NCI-H1092 treated with DMSO at 0.1 percent for 48 hours (cell line): Measurements from ENCODE around the gene POU6F2.

Experiments used
- DNase-seq: peaks from one replicate; lab custom pipeline; 2025; lab: John Stamatoyannopoulos, UW

The POU6F2 gene

GRCh38 chr7:39404907-39405306 is 427.2 kb downstream of the POU6F2 start:
- no peak for DNase-seq

GRCh38 chr7:39405581-39405980 is 427.9 kb downstream of the POU6F2 start:
- no peak for DNase-seq

- DNase-seq = no peak
Measured at GRCh38 chr7:39406467-39406866, 428.8 kb downstream of the POU6F2 start.

GRCh38 chr7:39407137-39407536 is 429.4 kb downstream of the POU6F2 start:
- no peak for DNase-seq

- DNase-seq = no peak
Measured at GRCh38 chr7:39407723-39408122, 430.0 kb downstream of the POU6F2 start.

- DNase-seq = no peak
Measured at GRCh38 chr7:39408906-39409305, 431.2 kb downstream of the POU6F2 start.

- no peak for DNase-seq
Measured at GRCh38 chr7:39410582-39410981, 432.9 kb downstream of the POU6F2 start.

GRCh38 chr7:39413636-39414223 is 436.0 kb downstream of the POU6F2 start:
- no peak for DNase-seq

GRCh38 chr7:39414224-39415035 is 436.7 kb downstream of the POU6F2 start:
- DNase-seq = peak; percentile 60

GRCh38 chr7:39415091-39415787 is 437.5 kb downstream of the POU6F2 start:
- DNase-seq = no peak

GRCh38 chr7:39416866-39417265 is 439.2 kb downstream of the POU6F2 start:
- no peak for DNase-seq

GRCh38 chr7:39417642-39418041 is 439.9 kb downstream of the POU6F2 start:
- DNase-seq = no peak

GRCh38 chr7:39421251-39421650 is 443.5 kb downstream of the POU6F2 start:
- DNase-seq = no peak

- no peak for DNase-seq
Measured at GRCh38 chr7:39421661-39422060, 444.0 kb downstream of the POU6F2 start.

- DNase-seq = no peak
Measured at GRCh38 chr7:39428221-39428620, 450.5 kb downstream of the POU6F2 start.

- DNase-seq = no peak
Measured at GRCh38 chr7:39429421-39429820, 451.7 kb downstream of the POU6F2 start.

GRCh38 chr7:39430441-39430840 is 452.7 kb downstream of the POU6F2 start:
- no peak for DNase-seq

- no peak for DNase-seq
Measured at GRCh38 chr7:39430909-39431641, 453.4 kb downstream of the POU6F2 start.

- no peak for DNase-seq
Measured at GRCh38 chr7:39432368-39432767, 454.7 kb downstream of the POU6F2 start.

GRCh38 chr7:39432807-39433416 is 455.2 kb downstream of the POU6F2 start:
- no peak for DNase-seq

- no peak for DNase-seq
Measured at GRCh38 chr7:39433550-39433949, 455.8 kb downstream of the POU6F2 start.

GRCh38 chr7:39434012-39434411 is 456.3 kb downstream of the POU6F2 start:
- no peak for DNase-seq
